ENCODE data around the gene RPS15. TPM values are rescaled to one million over a fixed set of nuclear protein-coding genes. Genes with fewer than 3 reads are reported as not detected.

The RPS15 gene
- total and polyA plus RNA-seq, 2 donors, result 789 to 3,095 TPM

DNA sequence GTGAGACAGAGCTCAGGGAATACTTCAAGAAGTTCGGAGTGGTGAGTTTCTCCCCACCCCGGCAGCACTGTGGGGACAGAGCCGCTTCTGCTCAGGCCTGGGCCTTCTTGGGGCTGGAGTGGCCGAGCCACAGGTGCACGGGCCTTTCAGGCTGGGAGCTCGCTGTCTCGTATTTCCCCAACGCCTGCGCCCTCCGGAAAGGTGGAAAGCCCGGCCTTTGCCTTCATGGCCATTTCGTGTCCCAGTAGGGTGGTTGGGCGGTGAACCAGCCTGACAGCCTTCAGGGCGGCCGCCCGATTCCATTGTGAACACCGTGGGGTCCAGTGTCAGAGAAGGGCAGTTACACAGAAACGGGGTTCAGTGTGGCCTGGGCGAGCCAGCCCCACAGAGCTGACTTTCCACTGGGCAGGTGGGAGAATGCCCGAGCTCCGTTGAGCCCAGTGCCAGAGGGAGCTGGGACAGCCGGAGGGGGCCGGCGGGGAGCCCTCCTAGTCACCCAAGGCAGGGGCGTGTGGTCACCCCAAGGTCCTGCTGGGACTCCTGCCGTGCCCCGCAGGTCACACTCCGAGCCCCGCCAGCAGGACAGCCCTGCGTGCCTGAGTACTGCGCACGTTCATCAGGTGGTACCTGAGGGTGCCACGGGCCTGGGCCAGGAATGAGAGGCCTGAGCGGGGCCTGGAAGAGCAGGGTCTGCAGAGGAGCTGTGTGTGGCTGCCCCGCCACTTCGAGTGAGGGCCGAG lies 16.8 kb upstream of the RPS15 start:
- Histone ChIP-seq H3K27ac (ENCODE audit: low read depth in 1 of 2, low read length in 1 of 2) (no peak overlapping the region), H3K4me3 (ENCODE audit: low read length in 2 of 2) (no peak overlapping the region), H3K4me1 (ENCODE audit: control insufficient read depth in 2 of 2, insufficient read depth in 2 of 2, low read length in 2 of 2) (peaks cover 0 to 11% of the 10 kb centered on the region in 2 donors), H3K36me3 (ENCODE audit: control insufficient read depth in 2 of 2, insufficient read depth in 2 of 2, low read length in 1 of 2) (peaks cover 92 to 94% of the 10 kb centered on the region in 2 donors), H3K27me3 (ENCODE audit: control insufficient read depth in 2 of 2, insufficient read depth in 1 of 2, low read length in 1 of 2) (no peaks in the 10 kb centered on the region), H3K9me3 (ENCODE audit: control insufficient read depth in 2 of 2, insufficient read depth in 1 of 2, low read length in 1 of 2) (no peaks in the 10 kb centered on the region)
- no peak for DNase-seq (ENCODE audit: low read depth in 6 of 9, low spot score in 9 of 9)
- 96% methylated on average over 37 of the region's 37 CpGs for WGBS

GRCh38 chr19:1421958-1422305 lies 16.3 kb upstream of the RPS15 start:
- 98% methylated on average over 22 of the region's 22 CpGs for WGBS
- no peak for DNase-seq (ENCODE audit: low read depth in 6 of 9, low spot score in 9 of 9)
- peaks cover 0 to 7% of the 10 kb centered on the region in 2 donors for H3K4me1 ChIP-seq (ENCODE audit: control insufficient read depth in 2 of 2, insufficient read depth in 2 of 2, low read length in 2 of 2)

GRCh38 chr19:1422360-1422759 lies 15.8 kb upstream of the RPS15 start:
- 95% methylated on average over 16 of the region's 16 CpGs for WGBS
- no peak overlapping the region for H3K4me3 ChIP-seq (ENCODE audit: low read length in 2 of 2)
- no peak for DNase-seq (ENCODE audit: low read depth in 6 of 9, low spot score in 9 of 9)
- H3K36me3 ChIP-seq (ENCODE audit: control insufficient read depth in 2 of 2, insufficient read depth in 2 of 2, low read length in 1 of 2), result peaks cover 93 to 94% of the 10 kb centered on the region in 2 donors
- no peaks in the 10 kb centered on the region for H3K9me3 ChIP-seq (ENCODE audit: control insufficient read depth in 2 of 2, insufficient read depth in 1 of 2, low read length in 1 of 2)
- H3K4me1 ChIP-seq (ENCODE audit: control insufficient read depth in 2 of 2, insufficient read depth in 2 of 2, low read length in 2 of 2), result peaks cover 0 to 7% of the 10 kb centered on the region in 2 donors
- no peaks in the 10 kb centered on the region for H3K27me3 ChIP-seq (ENCODE audit: control insufficient read depth in 2 of 2, insufficient read depth in 1 of 2, low read length in 1 of 2)
- H3K27ac ChIP-seq (ENCODE audit: low read depth in 1 of 2, low read length in 1 of 2), result no peak overlapping the region

More at GRCh38 chr19:1421958-1422305, 16.3 kb upstream of the RPS15 start:
- H3K27ac ChIP-seq (ENCODE audit: low read depth in 1 of 2, low read length in 1 of 2), result no peak overlapping the region
- H3K36me3 ChIP-seq (ENCODE audit: control insufficient read depth in 2 of 2, insufficient read depth in 2 of 2, low read length in 1 of 2), result peaks cover 93 to 94% of the 10 kb centered on the region in 2 donors
- H3K27me3 ChIP-seq (ENCODE audit: control insufficient read depth in 2 of 2, insufficient read depth in 1 of 2, low read length in 1 of 2), result no peaks in the 10 kb centered on the region
- H3K4me3 ChIP-seq (ENCODE audit: low read length in 2 of 2), result no peak overlapping the region
- no peaks in the 10 kb centered on the region for H3K9me3 ChIP-seq (ENCODE audit: control insufficient read depth in 2 of 2, insufficient read depth in 1 of 2, low read length in 1 of 2)

DNA sequence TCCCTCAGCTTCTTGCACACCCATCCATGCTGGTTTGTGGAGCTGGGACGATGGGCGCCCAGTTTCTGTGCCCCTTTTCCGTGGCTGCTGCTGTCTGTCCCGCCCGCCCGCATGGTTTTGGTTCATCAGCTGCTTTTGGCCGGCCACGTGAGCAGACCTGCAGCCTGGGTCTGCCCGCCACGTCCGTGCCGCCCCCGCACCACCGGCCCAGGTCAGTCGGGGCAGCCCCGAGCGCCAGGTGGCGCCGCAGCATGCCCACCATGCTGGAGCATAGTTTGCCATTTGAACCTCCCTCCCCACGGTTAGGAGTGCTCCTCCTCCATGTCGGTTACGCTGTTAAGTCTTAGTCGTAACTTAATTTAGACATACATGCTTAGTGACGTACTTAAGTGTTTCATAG lies 15.3 kb upstream of the RPS15 start:
- 96% methylated on average over 24 of the region's 24 CpGs for WGBS
- no peak for DNase-seq (ENCODE audit: low read depth in 6 of 9, low spot score in 9 of 9)
- peaks cover 0 to 7% of the 10 kb centered on the region in 2 donors for H3K4me1 ChIP-seq (ENCODE audit: control insufficient read depth in 2 of 2, insufficient read depth in 2 of 2, low read length in 2 of 2)
- no peaks in the 10 kb centered on the region for H3K9me3 ChIP-seq (ENCODE audit: control insufficient read depth in 2 of 2, insufficient read depth in 1 of 2, low read length in 1 of 2)
- no peak overlapping the region for H3K4me3 ChIP-seq (ENCODE audit: low read length in 2 of 2)
- H3K36me3 ChIP-seq (ENCODE audit: control insufficient read depth in 2 of 2, insufficient read depth in 2 of 2, low read length in 1 of 2), result peaks cover 90 to 94% of the 10 kb centered on the region in 2 donors
- H3K27ac ChIP-seq (ENCODE audit: low read depth in 1 of 2, low read length in 1 of 2), result no peak overlapping the region
- no peaks in the 10 kb centered on the region for H3K27me3 ChIP-seq (ENCODE audit: control insufficient read depth in 2 of 2, insufficient read depth in 1 of 2, low read length in 1 of 2)

GRCh38 chr19:1423436-1424191 lies 14.6 kb upstream of the RPS15 start:
- Histone ChIP-seq H3K36me3 (ENCODE audit: control insufficient read depth in 2 of 2, insufficient read depth in 2 of 2, low read length in 1 of 2) (peaks cover 86 to 94% of the 10 kb centered on the region in 2 donors), H3K9me3 (ENCODE audit: control insufficient read depth in 2 of 2, insufficient read depth in 1 of 2, low read length in 1 of 2) (no peaks in the 10 kb centered on the region), H3K27ac (ENCODE audit: low read depth in 1 of 2, low read length in 1 of 2) (no peak overlapping the region), H3K4me1 (ENCODE audit: control insufficient read depth in 2 of 2, insufficient read depth in 2 of 2, low read length in 2 of 2) (peaks cover 0 to 7% of the 10 kb centered on the region in 2 donors), H3K4me3 (ENCODE audit: low read length in 2 of 2) (no peak overlapping the region), H3K27me3 (ENCODE audit: control insufficient read depth in 2 of 2, insufficient read depth in 1 of 2, low read length in 1 of 2) (no peaks in the 10 kb centered on the region)
- no peak for DNase-seq (ENCODE audit: low read depth in 6 of 9, low spot score in 9 of 9)
- 97% methylated on average over 40 of the region's 40 CpGs for whole genome bisulfite sequencing

GRCh38 chr19:1424192-1424955 lies 13.8 kb upstream of the RPS15 start:
- H3K27ac ChIP-seq (ENCODE audit: low read depth in 1 of 2, low read length in 1 of 2), result no peak overlapping the region
- H3K4me1 ChIP-seq (ENCODE audit: control insufficient read depth in 2 of 2, insufficient read depth in 2 of 2, low read length in 2 of 2), result peaks cover 0 to 7% of the 10 kb centered on the region in 2 donors
- DNase-seq (ENCODE audit: low read depth in 6 of 9, low spot score in 9 of 9), result no peak
- peaks cover 86 to 94% of the 10 kb centered on the region in 2 donors for H3K36me3 ChIP-seq (ENCODE audit: control insufficient read depth in 2 of 2, insufficient read depth in 2 of 2, low read length in 1 of 2)
- no peak overlapping the region for H3K4me3 ChIP-seq (ENCODE audit: low read length in 2 of 2)
- no peaks in the 10 kb centered on the region for H3K9me3 ChIP-seq (ENCODE audit: control insufficient read depth in 2 of 2, insufficient read depth in 1 of 2, low read length in 1 of 2)
- no peaks in the 10 kb centered on the region for H3K27me3 ChIP-seq (ENCODE audit: control insufficient read depth in 2 of 2, insufficient read depth in 1 of 2, low read length in 1 of 2)
- 93% methylated on average over 40 of the region's 42 CpGs for WGBS

- Histone ChIP-seq H3K27me3 (ENCODE audit: control insufficient read depth in 2 of 2, insufficient read depth in 1 of 2, low read length in 1 of 2) (no peaks in the 10 kb centered on the region), H3K36me3 (ENCODE audit: control insufficient read depth in 2 of 2, insufficient read depth in 2 of 2, low read length in 1 of 2) (peaks cover 91 to 97% of the 10 kb centered on the region in 2 donors), H3K9me3 (ENCODE audit: control insufficient read depth in 2 of 2, insufficient read depth in 1 of 2, low read length in 1 of 2) (no peaks in the 10 kb centered on the region), H3K27ac (ENCODE audit: low read depth in 1 of 2, low read length in 1 of 2) (no peak overlapping the region), H3K4me3 (ENCODE audit: low read length in 2 of 2) (no peak overlapping the region), H3K4me1 (ENCODE audit: control insufficient read depth in 2 of 2, insufficient read depth in 2 of 2, low read length in 2 of 2) (peaks cover 0 to 7% of the 10 kb centered on the region in 2 donors)
- DNase-seq (ENCODE audit: low read depth in 6 of 9, low spot score in 9 of 9), result no peak
- WGBS, result 96% methylated on average over 33 of the region's 33 CpGs
Observed at GRCh38 chr19:1425102-1425837, 12.9 kb upstream of the RPS15 start.

- no peaks in the 10 kb centered on the region for H3K27me3 ChIP-seq (ENCODE audit: control insufficient read depth in 2 of 2, insufficient read depth in 1 of 2, low read length in 1 of 2)
- H3K36me3 ChIP-seq (ENCODE audit: control insufficient read depth in 2 of 2, insufficient read depth in 2 of 2, low read length in 1 of 2), result peaks cover 88 to 94% of the 10 kb centered on the region in 2 donors
- H3K27ac ChIP-seq (ENCODE audit: low read depth in 1 of 2, low read length in 1 of 2), result no peak overlapping the region
- no peak for DNase-seq (ENCODE audit: low read depth in 6 of 9, low spot score in 9 of 9)
- H3K4me3 ChIP-seq (ENCODE audit: low read length in 2 of 2), result no peak overlapping the region
- no peaks in the 10 kb centered on the region for H3K9me3 ChIP-seq (ENCODE audit: control insufficient read depth in 2 of 2, insufficient read depth in 1 of 2, low read length in 1 of 2)
- 96% methylated on average over 14 of the region's 14 CpGs for WGBS
- H3K4me1 ChIP-seq (ENCODE audit: control insufficient read depth in 2 of 2, insufficient read depth in 2 of 2, low read length in 2 of 2), result peaks cover 0 to 7% of the 10 kb centered on the region in 2 donors
Observed at GRCh38 chr19:1425902-1426301, 12.3 kb upstream of the RPS15 start.

Measured in thymus (tissue), 11 donors.